Activated CD4-positive, CD25-positive, alpha-beta regulatory T cell treated with anti-CD3 and anti-CD28 coated beads, Interleukin-2, amount 50 U/mL, for 16 hours (primary cell): ENCODE data around the gene OR4D10.
"Not testable (repeated sequence)": the region's sequence is repeated elsewhere in the genome, so short reads cannot be mapped to it uniquely, and the experiment has no call there.

ENCODE experiments used
- DNase-seq: peaks from one replicate; pipeline ENCODE4 v3.0.0-alpha.2; 2020; ENCODE audit warnings: low read depth, low spot score

OR4D10 gene

DNA sequence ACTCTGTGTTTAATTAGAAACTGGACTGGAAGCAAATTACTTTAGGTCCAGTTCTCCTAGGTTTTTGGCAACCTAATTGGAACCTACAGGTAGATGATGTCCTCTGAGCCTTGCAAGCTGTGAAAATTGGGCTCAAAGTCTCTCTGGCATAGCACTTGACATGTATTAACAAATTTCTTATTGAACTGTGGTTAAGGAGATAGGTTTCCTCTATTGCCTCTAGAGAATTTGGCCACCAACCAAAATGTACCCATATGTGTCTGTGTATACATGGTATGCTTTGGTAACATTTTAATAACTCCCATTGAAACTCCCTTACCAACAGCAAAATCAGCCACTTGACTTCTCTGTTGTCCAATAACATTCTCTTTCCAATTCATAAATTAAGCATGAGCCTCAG lies at the start of gene OR4D10:
TSS of gene OR4D10 (plus strand) at position 301 of the 400 bp plus-strand sequence. CDS start 4,115 bp downstream, outside the sequence.
- no peak for DNase-seq

DNA sequence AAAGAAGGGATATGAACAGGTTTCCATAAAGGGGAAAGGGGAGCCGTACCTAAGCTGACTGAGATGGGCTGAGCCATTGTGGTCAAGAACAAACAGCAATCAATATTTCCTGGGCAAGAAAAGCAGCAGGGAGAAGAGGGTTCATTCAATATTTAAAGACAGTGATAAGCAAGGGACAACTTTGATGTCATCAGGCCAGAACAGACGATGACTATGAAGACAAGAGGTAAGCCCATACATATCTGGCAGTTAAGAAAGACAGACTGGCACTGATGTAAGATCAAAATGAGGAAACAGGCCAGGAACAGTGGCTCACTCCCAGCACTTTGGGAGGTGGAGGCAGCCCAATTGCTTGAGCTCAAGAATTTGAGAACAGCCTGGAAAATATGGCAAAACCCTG lies 49.3 kb upstream of the OR4D10 start:
- DNase-seq, result no peak

DNA sequence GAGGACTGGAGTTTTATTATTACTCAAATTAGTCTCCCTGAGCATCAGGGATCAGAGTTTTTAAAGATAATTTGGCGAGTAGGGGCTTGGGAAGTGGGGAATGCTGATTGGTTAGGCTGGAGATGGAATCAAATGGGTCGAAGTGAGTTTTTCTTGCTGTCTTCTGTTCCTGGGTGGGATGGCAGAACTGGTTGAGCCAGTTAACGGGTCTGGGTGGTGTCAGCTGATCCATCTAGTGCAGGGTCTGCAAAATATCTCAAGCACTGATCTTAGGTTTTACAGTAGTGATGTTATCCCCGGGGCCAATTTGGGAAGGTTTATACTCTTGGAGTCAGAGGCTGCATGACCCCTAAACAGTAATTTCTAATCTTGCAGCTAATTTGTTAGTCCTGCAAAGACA lies 48.0 kb upstream of the OR4D10 start:
- no peak for DNase-seq

DNA sequence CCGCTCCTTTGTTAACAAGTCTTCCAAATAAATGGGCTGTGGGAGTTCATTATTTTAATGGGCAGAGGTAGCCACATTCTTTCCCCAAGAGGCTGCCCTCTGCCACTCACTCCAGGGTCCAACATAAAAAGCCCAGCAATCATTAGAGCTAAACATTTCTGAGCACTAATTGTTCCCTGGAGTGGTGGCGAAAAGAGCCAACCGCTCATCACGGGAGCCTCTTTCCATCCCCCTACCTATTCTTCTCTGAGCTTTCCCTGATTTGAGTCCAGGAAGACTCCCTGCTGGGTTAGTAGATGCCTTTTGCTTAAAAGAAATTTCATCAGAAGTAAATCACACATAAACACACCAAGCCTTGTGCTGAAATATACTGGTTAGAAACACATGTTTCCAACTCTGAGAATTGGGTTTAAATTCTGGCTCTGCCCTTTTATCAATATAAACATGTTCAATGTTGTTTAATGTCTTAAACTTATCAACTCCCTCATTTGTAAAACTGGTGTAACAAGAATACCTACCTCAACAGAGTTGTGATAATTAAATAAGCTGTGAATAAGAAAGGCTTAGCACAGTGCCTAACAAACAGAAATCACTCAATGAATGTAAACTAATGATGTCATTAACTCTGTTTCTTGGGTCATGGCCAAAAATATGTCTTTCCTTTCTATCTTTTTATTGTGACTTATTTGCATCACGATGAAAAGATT lies 46.6 kb upstream of the OR4D10 start, which contains the start of gene OR5A2:
TSS of gene OR5A2 (minus strand) at position 53 of the 707 bp plus-strand sequence. CDS start 3,460 bp downstream, outside the sequence.
- DNase-seq, result no peak

DNA sequence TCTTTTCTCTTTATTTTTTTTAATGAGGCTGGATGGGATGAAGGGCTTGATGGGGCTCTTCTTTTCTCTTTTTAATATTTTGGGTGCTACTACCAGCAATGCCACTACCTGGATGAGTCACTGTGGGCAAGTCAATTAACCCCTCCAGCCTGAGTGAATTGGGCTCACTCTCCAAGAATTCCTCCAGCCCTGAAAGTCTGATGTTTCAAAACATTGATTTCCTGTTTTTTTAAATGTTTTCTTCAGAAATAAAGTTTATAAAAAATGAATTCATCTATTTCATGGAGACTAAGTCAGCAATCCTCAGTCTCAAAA lies 46.1 kb upstream of the OR4D10 start:
- no peak for DNase-seq

DNA sequence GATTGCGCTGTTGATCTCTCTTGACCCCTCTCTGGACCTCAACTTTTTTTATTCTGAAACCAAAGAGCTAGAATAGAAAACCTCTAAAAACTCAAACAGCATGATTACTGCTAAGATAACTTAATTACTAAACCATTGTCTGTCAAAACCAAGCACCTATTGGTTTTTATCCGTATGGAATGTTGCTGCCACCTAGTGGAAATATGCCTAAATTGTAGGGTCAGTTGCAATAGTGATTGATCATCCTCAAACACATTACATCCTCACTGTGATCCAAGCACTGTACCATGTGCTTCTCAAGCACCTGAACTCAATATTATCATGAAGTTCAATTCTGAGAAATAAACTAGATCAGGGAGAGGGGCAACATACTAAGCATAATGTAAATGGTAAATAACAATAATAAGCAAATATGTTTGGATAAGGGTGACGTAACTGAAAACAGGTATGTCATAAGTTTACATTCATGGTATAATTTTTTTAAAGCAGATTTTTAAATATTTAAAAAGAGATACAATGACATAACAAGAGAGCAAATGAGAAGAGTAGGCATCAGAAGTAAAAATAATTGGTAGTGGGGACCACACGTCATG lies 43.1 kb upstream of the OR4D10 start:
- peak; percentile 1 for DNase-seq

DNA sequence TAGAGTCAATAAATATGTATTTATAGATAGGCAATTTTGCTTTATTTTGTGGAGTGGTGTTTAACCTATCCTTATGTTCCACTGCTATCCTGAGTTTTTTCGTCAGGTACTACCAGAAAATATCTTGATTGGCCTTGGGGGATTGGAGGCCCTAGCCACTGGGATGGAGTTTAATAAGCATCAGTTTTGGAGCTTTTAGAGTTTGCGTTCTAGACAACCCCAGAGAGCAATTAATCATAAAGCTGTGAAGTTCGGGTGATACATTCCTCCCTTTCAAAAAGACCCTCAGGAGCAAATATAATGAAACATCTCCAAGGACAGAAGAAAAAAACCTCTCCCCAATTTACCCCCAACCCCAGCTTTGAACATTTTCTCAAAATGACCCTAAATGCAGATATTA lies 36.9 kb upstream of the OR4D10 start, which contains the start of gene OR5A1:
TSS of gene OR5A1 (plus strand) at position 301 of the 400 bp plus-strand sequence. CDS start 6,700 bp downstream, outside the sequence.
- DNase-seq, result no peak

DNA sequence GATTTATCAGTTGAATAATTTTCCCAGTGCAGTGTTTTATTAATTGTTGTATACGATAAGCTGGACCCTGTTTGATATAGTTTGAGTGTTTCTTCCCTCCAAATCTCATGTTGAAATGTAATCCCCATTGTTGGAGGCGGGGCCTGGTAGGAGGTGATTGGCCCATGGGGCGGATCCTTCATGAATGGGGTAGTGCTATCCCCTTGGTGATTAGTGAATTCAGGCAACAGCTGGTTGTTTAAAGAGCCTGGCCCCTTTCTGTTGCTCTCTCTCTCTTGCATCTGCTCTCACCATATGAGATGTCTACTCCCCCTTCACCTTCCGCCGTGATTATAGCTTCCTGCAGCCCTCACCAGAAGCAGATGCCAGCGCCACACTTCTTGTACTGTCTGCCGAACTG lies 35.3 kb upstream of the OR4D10 start:
- DNase-seq, result no peak

DNA sequence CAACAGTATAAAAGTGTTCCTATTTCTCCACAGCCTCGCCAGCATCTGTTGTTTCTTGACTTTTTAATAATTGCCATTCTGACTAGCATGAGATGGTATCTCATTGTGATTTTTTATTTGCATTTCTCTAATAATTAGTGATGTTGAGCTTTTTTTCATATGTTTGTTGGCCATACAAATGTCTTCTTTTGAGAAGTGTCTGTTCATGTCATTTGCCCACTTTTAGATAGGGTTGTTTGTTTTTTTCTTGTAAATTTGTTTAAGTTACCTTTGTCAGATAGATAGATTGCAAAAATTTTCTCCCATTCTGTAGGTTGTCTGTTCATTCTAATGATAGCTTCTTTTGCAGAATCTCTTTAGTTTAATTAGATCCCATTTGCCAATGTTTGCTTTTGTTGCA lies 27.5 kb upstream of the OR4D10 start:
- DNase-seq, result not testable (repeated sequence)

DNA sequence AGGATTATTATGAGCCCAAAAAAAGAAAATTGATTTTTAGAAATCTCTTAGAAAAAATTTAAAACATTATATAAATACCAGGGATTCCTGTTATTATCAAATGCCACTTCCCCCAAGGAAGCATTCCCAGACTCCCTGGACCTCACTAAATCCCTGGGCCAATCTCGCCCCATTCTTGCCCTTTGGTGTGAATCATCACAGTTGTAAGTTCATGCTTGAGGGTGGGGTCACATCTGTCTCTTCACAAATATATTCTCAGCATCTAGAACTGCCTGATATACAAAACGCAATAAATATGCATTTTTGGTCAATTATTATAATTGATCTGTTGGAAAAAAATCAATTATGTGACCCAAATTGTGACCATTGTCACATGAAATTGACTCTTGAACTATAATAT lies 24.6 kb upstream of the OR4D10 start:
- DNase-seq, result no peak

DNA sequence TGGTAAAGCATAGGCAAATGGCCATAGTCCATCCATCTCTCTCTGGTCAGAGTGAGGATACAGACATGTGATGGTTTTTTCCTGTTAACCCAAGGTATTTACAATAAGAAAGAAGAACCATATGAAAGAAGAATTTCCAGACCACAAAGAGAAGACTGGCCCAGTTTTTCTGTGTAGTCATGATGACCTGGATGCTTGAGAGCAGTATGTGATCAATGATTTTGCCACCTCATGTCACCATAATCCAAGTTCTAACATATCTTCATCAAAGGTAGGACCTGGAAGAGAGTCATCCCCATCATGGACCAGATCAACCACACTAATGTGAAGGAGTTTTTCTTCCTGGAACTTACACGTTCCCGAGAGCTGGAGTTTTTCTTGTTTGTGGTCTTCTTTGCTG lies 16.5 kb upstream of the OR4D10 start, which contains the start of gene OR4D6:
TSS of gene OR4D6 (plus strand) at position 301 of the 400 bp plus-strand sequence. CDS start at position 301, 0 bp downstream.
- DNase-seq, result no peak

DNA sequence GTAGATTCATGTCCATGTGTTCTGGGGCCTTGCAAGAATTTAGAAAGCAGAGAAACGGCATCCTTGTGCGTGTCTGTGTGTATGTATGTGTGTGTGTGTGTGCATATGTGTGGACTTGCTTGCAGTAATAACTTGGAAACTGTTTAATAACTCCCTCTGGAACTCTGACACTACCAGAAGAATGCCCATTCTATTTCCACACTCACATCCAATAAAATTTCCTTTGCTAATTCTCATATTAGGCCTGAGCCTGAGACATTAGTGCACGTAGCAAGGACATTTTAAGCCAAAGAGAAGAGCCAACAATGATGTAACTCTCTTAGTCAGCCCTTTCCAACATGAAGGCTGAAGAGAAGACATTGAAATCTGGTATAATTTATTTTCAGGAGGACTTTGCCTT lies 13.2 kb upstream of the OR4D10 start:
- no peak for DNase-seq

DNA sequence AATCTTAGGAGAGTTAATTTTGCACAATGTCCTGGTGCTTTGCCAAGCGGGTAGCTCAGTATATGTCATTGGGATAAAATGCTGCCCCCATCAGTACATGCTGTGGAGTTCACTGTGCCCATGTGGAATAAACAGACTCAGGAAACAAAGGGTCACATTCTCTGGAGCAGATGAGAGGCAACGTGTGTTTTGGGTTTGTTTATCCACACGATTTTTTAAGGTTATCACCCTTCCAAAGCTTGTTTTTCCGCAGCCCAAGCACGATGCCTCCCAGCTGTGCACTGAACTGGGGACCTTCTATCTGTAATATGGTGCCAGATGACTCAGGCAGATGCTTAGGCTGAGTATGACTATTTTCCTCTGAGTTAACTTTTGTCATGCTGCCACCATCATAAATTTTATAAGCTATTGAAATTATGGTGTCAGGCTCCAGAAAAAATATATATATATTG lies 9.9 kb upstream of the OR4D10 start:
- DNase-seq, result no peak

DNA sequence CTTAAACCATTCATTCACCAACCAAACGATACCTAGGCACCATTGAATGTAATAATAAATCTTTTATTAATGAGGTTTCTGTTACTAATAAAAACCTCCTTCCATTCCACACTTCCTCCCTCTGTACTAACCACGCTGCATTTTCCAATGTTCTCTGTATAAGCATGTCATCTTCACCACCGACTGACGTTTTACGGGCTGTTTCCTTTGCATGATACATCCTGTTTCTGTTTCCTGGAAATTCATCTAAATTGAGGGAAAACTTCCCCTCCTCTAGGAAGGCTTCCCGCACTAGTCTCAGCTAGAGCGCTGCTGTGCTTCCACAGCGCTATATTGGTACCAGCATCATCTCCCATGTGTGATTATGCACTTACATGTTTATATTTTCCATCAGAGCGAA lies 2.1 kb downstream of the OR4D10 start:
- no peak for DNase-seq

DNA sequence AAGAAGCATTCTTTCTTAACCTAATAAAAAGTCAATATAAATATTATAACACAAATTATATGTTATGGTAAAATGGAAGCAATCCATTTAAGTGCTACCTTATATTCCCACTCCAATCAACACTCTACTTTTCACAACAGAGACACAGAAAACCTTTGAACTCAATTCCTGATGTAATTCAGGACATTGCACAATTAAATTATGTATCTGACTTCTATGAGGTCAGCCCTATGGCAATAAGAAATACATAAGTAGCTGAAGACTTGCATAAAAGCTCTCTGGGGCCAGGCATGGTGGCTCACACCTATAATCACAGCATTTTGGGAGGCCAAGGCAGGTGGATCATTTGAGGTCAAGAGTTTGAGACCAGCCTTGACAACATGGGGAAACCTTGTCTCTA lies 6.8 kb downstream of the OR4D10 start:
- DNase-seq, result no peak

DNA sequence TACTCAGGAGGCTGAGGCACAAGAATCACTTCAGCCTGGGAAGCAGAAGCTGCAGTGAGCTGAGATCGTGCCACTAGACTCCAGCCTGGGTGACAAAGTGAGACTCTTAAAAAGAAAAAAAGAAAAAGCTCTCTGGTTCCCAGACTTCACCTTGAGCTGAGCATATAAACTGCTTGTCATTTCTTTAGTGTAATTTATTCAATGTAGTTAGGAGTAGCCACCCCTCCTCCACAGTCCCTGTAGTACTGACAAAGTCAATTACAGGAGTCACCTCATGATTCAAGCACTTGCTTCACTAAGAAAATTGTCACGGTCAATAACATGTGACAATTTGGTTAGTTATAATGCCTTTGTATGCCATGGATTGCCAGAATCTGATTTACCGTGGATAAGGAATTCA lies 7.2 kb downstream of the OR4D10 start:
- DNase-seq, result no peak

DNA sequence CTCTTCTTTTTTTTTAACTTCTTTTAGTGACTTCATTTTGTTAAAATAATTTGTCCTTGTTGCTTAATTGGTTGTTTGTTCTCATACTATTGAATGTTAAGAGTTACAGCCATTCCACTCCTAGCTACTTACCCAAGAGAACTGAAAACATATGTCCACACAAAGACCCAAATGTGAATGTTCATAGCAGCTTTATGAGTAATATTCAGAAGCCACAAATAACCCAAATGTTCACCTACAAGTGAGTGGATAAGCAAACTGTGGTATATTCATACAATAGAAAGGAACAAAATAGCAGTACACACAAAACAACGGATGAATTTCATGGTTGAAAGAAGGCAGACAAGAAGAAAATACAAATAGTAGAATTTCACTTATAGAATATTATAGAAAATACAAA lies 28.8 kb downstream of the OR4D10 start:
- no peak for DNase-seq

DNA sequence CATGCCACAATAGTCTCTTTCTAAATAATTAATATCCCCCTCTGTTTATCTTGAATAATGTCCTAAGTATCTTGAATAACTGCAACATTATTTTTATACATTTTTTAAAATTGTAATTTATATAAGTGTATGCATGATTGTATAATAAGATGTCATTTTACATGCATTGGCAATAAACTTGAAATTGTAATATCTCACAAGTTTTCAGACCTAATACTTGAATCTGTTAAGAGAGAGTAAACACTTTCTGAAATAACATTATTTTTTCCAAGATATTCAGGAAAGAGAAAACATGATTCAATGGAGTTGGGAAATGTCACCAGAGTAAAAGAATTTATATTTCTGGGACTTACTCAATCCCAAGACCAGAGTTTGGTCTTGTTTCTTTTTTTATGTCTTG lies 30.2 kb downstream of the OR4D10 start, which contains the start of gene OR4D11:
TSS of gene OR4D11 (plus strand) at position 301 of the 400 bp plus-strand sequence. CDS start at position 301, 0 bp downstream.
- no peak for DNase-seq

DNA sequence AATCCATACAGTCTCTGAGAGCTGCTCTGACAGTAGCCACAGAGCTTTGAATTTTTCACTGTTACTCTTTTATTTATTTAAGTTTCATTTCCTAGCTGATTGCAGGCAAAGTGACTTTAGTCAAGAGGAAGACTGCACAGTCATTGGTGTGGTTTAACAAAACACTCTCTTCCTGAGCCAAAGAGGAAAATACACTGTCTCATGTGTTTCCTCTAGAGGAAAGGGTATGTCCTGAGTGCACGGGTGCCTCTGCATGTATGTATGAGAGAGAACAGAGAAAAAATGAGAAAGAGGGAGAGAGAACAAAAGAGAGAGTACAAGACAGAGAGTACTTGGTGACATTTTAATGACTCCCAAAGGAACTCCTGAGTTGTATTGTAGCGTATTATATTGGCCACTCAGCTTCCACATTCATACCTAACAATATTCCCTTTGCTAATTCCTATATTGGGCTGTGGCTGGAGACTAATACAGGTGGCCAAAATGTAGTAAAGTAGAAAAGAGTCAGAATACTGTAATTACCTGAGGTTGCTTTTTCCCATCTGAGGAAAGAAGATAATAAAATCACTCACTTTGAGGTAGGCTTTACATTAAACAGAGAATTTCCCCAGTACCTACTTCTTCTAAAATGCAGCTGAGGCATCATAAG lies 38.0 kb downstream of the OR4D10 start, which contains the start of gene OR4D9:
TSS of gene OR4D9 (plus strand) at position 599 of the 649 bp plus-strand sequence. CDS start 3,374 bp downstream, outside the sequence.
- DNase-seq, result no peak

DNA sequence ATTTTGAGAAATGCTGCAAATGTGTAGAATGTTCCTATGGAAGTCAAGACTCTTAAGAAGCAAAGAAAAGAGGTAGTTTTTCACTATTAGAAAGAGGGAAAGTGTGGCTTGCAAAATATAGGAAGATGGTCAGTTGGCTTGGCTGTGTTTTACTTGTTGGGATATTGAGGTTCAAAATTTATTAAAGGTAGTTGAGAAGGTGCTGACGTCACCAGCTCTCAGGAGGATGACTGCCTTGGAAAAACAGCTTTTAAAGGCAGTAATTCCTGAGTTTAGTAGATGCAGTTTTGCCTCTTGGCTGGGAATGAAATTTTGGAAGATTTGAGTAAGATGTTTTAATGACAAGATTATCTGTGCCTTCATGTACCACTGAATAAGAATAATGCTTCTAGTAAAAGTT lies 38.6 kb downstream of the OR4D10 start:
- DNase-seq, result no peak

DNA sequence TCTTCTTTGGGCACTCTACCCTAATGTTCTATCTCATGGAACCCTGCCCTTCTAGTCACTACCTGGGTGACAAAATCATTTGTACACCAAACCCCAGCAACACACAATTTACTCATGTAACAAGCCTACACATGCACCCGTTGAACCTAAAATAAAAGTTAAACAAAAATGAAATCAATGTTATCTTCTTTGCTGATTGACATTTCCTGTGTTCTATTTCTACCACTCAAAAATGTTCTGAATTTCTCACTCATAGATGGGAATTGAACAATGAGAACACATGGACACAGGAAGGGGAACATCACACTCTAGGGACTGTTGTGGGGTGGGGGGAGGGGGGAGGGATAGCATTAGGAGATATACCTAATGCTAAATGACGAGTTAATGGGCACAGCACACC lies 47.0 kb downstream of the OR4D10 start:
- not testable (repeated sequence) for DNase-seq

DNA sequence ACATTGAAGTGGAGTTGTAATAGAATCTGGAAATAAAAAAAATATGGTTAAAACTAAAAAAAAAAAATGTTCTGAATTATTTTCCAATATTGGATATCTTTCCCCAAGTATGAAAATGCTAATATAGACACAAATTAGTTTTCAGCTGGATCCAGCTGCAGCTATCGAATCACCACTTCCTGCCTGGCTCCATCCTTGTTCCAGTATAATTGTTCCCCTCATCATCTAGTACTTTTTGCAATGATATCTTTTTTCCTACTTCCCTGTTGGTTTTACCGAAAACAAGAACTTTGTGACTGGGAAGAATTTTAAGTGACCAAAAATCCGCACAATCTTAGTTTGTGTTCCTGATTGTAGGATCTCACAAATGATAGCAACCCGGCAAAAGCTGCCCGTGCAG lies 47.6 kb downstream of the OR4D10 start:
- no peak for DNase-seq
